NCI-H1417 treated with DMSO at 0.1 percent for 48 hours (cell line): Measurements from ENCODE around the gene AK3.
A peak's percentile ranks its signal among the peaks of the same experiment; 100 is the strongest.
"Not testable (repeated sequence)": the region's sequence is repeated elsewhere in the genome, so short reads cannot be mapped to it uniquely, and the experiment has no call there.

ENCODE experiments used
- DNase-seq: peaks from one replicate; lab custom pipeline; 2025; lab: John Stamatoyannopoulos, UW

The AK3 gene

DNA sequence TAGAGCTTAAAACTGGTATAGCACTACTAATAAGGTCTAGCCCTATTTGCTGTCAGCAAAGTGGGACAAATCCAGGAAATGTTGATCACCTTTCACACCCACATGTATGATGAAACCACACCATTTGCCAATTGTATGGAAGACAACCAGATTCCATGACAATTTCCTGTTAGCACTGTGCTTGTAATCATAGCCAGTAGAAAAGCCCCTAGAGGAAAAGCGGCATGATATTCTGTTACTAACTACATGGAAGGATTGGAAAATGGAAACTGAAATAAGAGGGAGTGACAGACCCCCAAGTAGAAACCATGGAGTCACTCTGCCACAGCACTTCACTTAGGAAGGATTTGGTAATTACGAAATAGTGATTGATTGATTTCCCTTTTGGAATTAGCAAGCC, 75.6 kb downstream of the AK3 start:
- DNase-seq: no peak

DNA sequence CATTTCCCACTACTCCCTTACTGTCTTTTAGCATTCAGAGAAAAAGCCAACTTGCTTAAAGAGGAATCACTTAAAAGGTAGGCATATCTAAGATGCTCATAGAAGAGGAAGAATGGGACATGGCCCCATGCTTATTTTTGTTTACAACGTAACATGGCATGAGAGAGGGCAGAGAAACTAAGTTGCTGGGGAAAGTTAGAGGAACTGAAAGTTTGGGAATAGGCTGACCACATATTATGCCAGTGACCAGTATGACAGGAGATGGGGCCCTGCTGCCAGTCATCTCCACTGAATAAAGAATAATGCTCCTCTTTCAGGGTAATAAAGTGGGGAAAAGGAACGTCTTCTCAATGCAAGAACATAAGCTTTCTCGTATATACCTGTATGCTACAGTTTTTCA, 77.0 kb downstream of the AK3 start:
- DNase-seq: no peak

DNA sequence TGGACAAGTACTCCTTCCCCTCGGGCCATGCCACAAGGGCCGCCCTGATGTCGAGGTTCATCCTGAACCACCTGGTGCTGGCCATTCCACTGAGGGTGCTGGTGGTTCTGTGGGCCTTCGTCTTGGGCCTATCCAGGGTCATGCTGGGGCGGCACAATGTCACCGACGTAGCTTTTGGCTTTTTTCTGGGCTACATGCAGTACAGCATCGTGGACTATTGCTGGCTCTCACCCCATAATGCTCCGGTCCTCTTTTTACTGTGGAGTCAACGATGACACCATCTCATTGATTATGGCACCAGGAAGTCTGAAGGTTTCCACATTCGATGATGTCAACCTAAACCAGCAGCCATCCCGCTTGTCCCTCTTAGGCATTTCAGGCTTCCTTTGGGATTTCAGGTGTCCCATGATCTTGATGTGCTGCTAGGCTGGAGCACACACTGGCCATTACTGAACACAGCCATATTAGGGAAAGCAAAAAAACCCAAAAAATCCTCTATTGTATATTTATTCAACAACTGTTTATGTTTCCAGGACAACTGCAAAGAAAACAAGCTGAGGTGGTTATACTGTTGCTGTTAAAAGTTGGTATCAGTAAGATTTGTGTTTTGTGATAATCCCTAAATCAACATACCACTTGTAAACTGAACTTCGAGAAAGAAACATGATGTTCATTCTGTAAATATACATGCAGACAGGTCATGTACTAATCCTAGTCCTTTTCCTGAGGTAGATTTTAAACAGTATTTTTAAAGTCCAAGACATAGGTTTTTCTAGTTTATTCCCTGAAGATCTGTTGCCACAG, 77.8 kb downstream of the AK3 start:
- no peak for DNase-seq

DNA sequence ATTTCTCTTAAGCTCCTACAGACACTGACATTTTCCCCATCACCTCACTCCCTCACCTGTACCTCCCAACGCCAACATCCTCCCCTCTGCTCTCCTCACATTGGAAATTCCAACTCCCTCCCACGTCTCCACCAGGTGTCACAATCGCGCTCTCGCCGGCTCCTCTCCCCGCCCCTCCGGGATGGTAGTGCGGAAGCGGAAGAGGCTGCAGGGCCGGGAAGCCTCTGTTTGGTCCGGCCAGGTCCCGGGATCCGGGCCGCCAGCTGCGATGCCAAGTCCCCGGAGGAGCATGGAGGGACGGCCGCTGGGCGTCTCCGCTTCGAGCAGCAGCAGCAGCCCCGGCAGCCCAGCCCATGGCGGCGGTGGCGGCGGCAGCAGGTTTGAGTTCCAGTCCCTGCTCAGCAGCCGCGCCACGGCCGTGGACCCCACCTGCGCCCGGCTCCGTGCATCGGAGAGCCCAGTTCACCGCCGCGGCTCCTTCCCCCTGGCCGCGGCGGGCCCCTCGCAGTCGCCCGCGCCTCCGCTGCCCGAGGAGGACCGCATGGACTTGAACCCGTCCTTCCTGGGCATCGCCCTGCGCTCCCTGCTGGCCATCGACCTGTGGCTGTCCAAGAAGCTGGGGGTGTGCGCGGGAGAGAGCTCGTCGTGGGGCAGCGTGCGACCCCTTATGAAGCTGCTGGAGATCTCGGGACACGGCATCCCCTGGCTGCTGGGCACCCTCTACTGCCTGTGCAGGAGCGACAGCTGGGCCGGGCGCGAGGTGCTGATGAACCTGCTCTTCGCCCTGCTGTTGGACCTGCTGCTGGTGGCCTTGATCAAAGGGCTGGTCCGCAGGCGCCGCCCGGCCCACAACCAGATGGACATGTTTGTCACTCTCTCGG, 78.7 kb downstream of the AK3 start, which contains the start of gene PLPP6:
TSS of gene PLPP6 (plus strand) at position 187 of the 881 bp plus-strand sequence. CDS start at position 269, 82 bp downstream.
- peak; percentile 56 for DNase-seq

- no peak for DNase-seq
These were observed 79.4 kb downstream of the AK3 start for GRCh38 chr9:4661611-4662010.

- DNase-seq: no peak
These were observed 79.8 kb downstream of the AK3 start for GRCh38 chr9:4661165-4661564.

GRCh38 chr9:4660665-4661064, 80.3 kb downstream of the AK3 start:
- DNase-seq: not testable (repeated sequence)
